ENCODE results near the gene SLC22A31. TPM values are rescaled to one million over a fixed set of nuclear protein-coding genes. Genes with fewer than 3 reads are reported as not detected.

Gene SLC22A31
- total RNA-seq, 1 donor from 2014 or later: 0.13 TPM

DNA sequence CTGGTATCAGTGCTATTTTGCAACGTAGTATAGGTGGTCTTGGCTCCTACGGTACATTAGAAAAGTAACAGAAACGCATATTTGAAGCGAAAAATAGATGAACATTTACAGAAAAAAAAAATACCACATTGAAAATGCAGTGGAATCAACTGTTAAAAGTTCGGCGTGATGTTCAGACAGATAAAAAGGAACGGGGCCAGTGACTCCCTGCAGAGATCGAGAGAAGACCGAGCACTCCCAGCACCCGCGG lies 16.7 kb upstream of the SLC22A31 start:
- DNase-seq (ENCODE audit: low read depth, low spot score): no peak

DNA sequence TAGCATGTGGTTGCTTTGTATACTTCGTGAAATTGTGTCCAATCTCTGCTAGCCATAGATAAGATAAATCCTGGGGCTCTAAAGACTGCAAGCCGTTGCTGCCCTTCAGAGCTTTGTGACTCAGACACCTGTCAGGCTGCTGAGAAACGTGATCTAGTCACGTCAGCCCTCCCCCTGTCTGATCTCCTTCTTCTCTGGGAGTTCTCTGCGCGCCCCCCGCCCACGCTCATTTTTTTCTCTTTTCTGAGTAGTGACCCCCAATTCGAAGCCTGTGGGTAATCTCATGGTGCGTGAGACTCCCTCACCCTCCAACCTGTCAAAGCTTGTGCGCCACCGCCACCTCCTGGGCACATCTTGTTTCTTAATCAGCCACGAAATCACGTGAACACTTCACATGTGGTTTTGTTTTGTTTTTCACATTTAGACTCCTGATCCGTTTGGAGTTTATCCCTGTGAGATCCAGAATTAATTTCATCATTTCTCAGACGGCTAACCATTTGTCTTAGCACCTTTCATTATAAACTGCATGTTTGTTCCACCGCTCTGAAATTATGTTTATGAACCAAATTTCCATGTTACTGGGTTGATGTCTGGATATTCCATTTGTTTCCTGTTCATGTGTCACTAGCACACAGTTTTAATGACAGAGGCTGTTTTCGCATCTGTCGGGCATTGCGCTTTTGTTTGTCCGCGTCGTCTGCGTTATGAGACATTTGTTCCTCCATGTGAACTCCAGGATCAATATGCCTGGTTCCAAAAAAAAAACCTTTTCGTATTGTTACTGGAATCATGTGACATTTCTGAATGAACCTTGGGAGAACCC lies 16.2 kb upstream of the SLC22A31 start:
- peak; percentile 36 for DNase-seq (ENCODE audit: low read depth, low spot score)

- DNase-seq (ENCODE audit: low read depth, low spot score): no peak
Observed at GRCh38 chr16:89210904-89211515, 10.7 kb upstream of the SLC22A31 start.

DNA sequence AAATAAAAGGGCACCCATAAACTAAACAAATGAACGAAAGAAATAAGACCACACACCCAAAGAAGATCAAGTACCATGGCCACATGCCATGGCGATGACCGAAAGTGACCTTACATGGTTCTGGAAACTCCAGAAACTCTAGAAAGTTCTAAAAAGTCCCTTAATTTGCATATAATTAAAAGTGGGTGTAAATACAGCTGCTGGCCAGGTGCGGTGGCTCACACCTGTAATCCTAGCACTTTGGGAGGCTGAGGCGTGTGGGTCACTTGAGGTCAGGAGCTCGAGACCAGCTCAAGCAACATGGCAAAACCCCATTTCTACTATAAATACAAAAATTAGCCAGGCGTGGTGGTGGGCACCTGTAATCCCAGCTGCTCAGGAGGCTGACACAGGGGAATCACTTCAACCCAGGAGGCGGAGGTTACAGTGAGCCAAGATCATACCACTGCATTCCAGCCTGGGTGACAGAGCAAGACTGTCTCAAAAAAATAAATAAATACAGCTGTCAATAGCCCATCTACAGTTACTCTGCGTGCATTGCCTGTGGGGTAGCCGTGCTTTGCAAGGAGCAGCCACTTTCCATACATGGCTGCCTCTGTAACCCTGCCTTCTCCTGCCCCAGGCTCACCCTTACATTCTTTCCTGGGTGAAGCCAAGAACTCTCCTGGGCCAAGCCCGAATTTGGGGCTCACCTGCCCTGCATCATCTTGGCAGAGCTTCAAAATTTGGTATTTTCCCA lies 10.0 kb upstream of the SLC22A31 start:
- no peak for DNase-seq (ENCODE audit: low read depth, low spot score)

GRCh38 chr16:89209522-89210044 lies 9.2 kb upstream of the SLC22A31 start:
- no peak for DNase-seq (ENCODE audit: low read depth, low spot score)

DNA sequence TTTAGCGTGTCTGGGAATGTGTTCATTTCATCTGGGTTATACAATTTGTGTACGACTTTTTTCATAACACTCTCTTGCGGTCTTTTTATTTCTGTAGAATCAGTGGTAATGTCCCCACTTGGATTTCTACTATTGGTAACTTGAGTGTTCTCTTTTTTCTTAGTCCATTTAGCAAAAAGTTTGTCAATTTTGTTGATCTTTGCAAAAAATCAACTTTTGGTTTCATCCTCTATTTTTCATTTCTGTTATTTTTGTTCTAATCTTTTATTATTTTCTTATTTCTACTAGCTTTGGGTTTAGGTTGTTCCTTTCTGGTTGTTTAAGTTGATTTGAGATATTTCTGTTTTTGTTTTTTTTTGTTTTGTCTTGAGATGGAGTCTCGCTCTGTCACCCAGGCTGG lies 7.7 kb upstream of the SLC22A31 start:
- no peak for DNase-seq (ENCODE audit: low read depth, low spot score)

DNA sequence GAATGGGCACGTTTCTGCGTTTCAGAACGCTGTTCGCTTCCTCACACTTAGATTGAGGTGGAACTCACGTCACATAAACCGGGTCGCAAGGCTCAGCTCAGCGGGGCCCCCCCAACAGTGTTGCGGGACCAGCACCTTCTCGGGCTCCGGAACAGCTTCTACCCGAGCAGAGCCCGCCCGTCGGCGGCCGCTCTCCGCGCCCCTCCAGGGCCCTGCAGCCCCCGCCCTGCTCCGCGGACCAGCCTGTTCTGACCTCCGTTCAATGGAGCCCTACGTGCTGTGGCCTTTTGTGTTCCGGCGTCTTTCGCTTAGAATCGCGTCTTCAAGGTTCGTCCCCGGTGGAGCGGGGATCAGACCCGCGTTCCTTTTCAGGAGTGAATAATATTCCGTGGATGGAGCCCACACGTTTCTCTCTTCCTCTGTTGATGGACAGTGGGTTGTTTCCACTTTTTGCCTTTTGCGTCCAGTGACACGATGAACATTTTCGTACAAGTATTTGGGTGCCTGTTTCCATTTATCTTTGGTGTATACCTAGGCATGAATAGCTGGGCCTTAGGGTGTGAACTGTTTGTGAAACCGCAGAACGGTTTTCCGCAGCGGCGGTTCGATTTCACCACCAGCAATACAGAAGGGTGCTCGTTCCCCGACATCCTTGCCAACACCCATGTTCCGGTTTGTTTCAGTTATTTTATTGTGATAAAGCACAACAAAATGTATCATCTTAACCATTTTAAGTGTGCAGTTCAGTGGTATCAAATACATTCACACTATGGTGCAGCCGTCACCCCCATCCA lies 2.3 kb upstream of the SLC22A31 start:
- DNase-seq (ENCODE audit: low read depth, low spot score): no peak

GRCh38 chr16:89201439-89202377 lies 1.4 kb upstream of the SLC22A31 start:
- no peak for DNase-seq (ENCODE audit: low read depth, low spot score)

GRCh38 chr16:89200850-89201411 lies 594 bp upstream of the SLC22A31 start:
- no peak for DNase-seq (ENCODE audit: low read depth, low spot score)

GRCh38 chr16:89199241-89200123 lies 855 bp downstream of the SLC22A31 start:
- DNase-seq (ENCODE audit: low read depth, low spot score): no peak

GRCh38 chr16:89198417-89199240 lies 1.7 kb downstream of the SLC22A31 start:
- no peak for DNase-seq (ENCODE audit: low read depth, low spot score)

GRCh38 chr16:89197633-89198416 lies 2.5 kb downstream of the SLC22A31 start:
- DNase-seq (ENCODE audit: low read depth, low spot score): no peak

DNA sequence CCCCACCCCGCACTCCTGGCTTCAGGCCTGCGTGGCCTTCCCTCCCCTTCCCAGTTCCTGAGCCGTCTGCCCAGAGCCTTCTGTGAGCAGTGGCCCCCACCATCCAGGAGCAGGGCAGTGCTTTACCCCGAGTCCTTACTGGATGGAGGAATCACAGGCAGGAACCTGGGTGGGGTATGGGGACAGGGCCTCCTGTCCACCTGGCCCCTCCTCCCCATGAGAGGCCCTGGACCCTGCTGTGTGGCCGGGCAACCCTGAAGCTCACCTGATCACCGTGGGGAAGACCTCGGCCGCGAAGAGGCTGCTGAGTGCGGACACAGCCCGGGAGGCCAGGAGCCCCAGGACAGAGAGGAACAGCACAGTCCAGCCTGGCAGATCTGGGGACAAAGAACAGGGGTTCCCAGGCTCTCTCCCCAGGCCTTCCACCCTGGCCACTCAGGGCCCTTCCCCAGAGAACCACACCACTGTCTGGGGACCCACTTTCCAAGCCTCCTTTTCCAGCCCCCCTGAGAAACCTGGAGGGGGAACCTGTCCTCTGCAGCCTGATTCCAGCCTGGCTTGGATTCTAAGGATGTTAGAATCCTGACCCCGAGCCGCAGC lies 3.2 kb downstream of the SLC22A31 start:
- DNase-seq (ENCODE audit: low read depth, low spot score): no peak

GRCh38 chr16:89195521-89196171 lies 4.7 kb downstream of the SLC22A31 start:
- DNase-seq (ENCODE audit: low read depth, low spot score): no peak

- no peak for DNase-seq (ENCODE audit: low read depth, low spot score)
Observed at GRCh38 chr16:89194340-89195311, 5.7 kb downstream of the SLC22A31 start.

Data from pulmonary artery endothelial cell (primary cell).